Spleen (tissue), 3 donors: ENCODE measurements around the gene ERCC3.

Experiments
- POLR2A ChIP-seq, 3 donors: fragments of 450-650 bp; IDR thresholded peaks; one replicate each; pipeline ENCODE4 v1.5.1; 2017; ENCODE audit warnings: antibody characterized with exemption in 3 of 3, mild to moderate bottlenecking in 1 of 3
- POLR2AphosphoS5 ChIP-seq, 3 donors: sonication (generic); formaldehyde crosslinking; IDR thresholded peaks; one replicate each; pipeline ENCODE4 v1.5.1; 2017; ENCODE audit warnings: antibody characterized with exemption in 3 of 3

DNA sequence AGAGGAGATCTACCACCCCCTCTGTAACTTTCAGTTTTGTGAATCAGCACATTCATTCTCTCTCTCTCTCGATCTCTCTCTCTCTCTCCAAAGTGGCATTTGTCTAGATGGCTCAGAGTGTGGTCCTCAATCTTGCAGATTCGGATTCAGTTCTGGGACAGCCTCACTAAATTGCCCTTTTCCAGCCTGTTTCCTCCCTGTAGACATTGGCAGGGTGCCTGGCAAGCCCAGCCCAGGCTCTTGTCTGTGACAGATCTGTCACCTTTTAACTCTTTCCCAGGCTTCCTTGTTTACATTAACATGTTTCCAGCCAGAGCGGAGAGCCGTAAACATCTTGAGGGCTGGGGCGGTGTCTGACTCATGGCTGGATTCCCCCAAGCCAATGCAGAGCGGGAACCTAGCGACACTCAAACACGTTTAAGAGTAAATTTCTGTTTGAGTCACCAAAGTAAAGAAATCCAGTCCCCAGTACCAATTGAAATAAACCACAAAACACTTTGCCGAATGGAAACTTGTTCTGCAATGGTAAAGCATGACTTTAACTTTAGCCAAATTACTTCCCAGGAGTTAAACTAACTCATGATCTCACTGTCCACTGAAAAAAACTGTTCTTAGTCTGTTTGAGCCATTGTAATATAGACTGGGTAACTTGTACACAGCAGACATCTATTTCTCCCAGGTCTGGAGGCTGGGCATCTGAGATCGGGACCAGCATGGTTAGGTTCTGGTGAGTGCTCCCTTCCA, 67.3 kb downstream of the ERCC3 start:
- TF ChIP-seq POLR2A (IDR thresholded peaks at IDR 0.05) = no peak
- no peak for TF ChIP-seq POLR2AphosphoS5 (IDR thresholded peaks at IDR 0.05)
